GM23338 (cell line): ENCODE results near the gene GPX1. TPM values are rescaled to one million over a fixed set of nuclear protein-coding genes. Genes with fewer than 3 reads are reported as not detected.

Experiments
- ATAC-seq: fragments of 200-7000 bp; cut with Tn5 transposase; 3 replicates; pipeline ENCODE4 v1.9.1; 2020
- DNase-seq: peaks from one replicate; pipeline ENCODE4 v3.0.0-alpha.2; 2015; ENCODE audit warnings: low spot score
- H2AFZ ChIP-seq: fragments of 200-600 bp; sonication (generic); 2 replicates; pipeline ENCODE4 v1.8.0; 2016; ENCODE audit warnings: antibody characterized with exemption, mild to moderate bottlenecking, moderate library complexity
- H3F3A ChIP-seq: fragments of 200-600 bp; sonication (generic); replicated peaks from 2 replicates; pipeline ENCODE4 v1.8.0; 2017; ENCODE audit warnings: antibody characterized with exemption, mixed run types, low read depth
- H3K27ac ChIP-seq: fragments of 200-600 bp; sonication (generic); 2 replicates; pipeline ENCODE4 v1.6.1; 2016; ENCODE audit warnings: low read depth
- H3K27me3 ChIP-seq: fragments of 200-600 bp; sonication (generic); 2 replicates; pipeline ENCODE4 v1.8.0; 2016; ENCODE audit warnings: mild to moderate bottlenecking, mixed run types, moderate library complexity; ENCODE audit not compliant: insufficient read depth
- H3K36me3 ChIP-seq: fragments of 200-600 bp; sonication (generic); 2 replicates; pipeline ENCODE4 v1.8.0; 2016; ENCODE audit warnings: mild to moderate bottlenecking; ENCODE audit not compliant: insufficient read depth
- H3K4me1 ChIP-seq: fragments of 200-600 bp; sonication (generic); 2 replicates; pipeline ENCODE4 v1.8.0; 2016; ENCODE audit warnings: mild to moderate bottlenecking, moderate library complexity; ENCODE audit not compliant: insufficient read depth
- H3K4me2 ChIP-seq: fragments of 200-600 bp; sonication (generic); 2 replicates; pipeline ENCODE4 v1.7.1; 2017; ENCODE audit warnings: mixed run types
- H3K4me3 ChIP-seq: fragments of 200-600 bp; sonication (generic); 2 replicates; pipeline ENCODE4 v1.6.1; 2016; ENCODE audit warnings: mixed run types
- H3K79me2 ChIP-seq: fragments of 200-600 bp; sonication (generic); replicated peaks from 2 replicates; pipeline ENCODE4 v1.8.0; 2017; ENCODE audit warnings: mild to moderate bottlenecking; ENCODE audit not compliant: insufficient read depth
- H3K9me2 ChIP-seq: fragments of 200-600 bp; sonication (generic); 2 replicates; pipeline ENCODE4 v1.8.0; 2017; ENCODE audit not compliant: insufficient read depth
- H4K20me1 ChIP-seq: fragments of 200-600 bp; sonication (generic); replicated peaks from 2 replicates; pipeline ENCODE4 v1.8.0; 2017; ENCODE audit warnings: mild to moderate bottlenecking; ENCODE audit not compliant: insufficient read depth
- H3K27ac Mint-ChIP-seq: 2 replicates; pipeline ENCODE4 v1.8.0; 2020; ENCODE audit warnings: inconsistent platforms, mild to moderate bottlenecking, moderate library complexity, mixed read lengths
- H3K27me3 Mint-ChIP-seq: 3 replicates; pipeline ENCODE4 v1.8.0; 2022; ENCODE audit warnings: low read depth, mild to moderate bottlenecking, moderate library complexity, mixed read lengths, inconsistent platforms; ENCODE audit not compliant: insufficient read depth, poor library complexity
- H3K36me3 Mint-ChIP-seq: 3 replicates; pipeline ENCODE4 v1.8.0; 2021; ENCODE audit warnings: low read depth, mild to moderate bottlenecking, inconsistent platforms, moderate library complexity, mixed read lengths
- H3K4me1 Mint-ChIP-seq: 3 replicates; pipeline ENCODE4 v1.8.0; 2020; ENCODE audit warnings: mild to moderate bottlenecking, inconsistent platforms, mixed read lengths
- H3K4me3 Mint-ChIP-seq: 3 replicates; pipeline ENCODE4 v1.8.0; 2021; ENCODE audit warnings: moderate library complexity, mild to moderate bottlenecking, inconsistent platforms, mixed read lengths
- H3K9me3 Mint-ChIP-seq: 3 replicates; pipeline ENCODE4 v1.8.0; 2020; ENCODE audit warnings: moderate library complexity, mild to moderate bottlenecking, inconsistent platforms, mixed read lengths
- CREB1 ChIP-seq: fragments of 250-450 bp; sonication (Bioruptor Pico); IDR thresholded peaks from 2 replicates; pipeline ENCODE4 v1.5.0; 2020; ENCODE audit warnings: low read depth, mild to moderate bottlenecking, moderate library complexity
- EZH2 ChIP-seq: fragments of 200-600 bp; sonication (generic); IDR thresholded peaks from one replicate; pipeline ENCODE4 v1.8.0; 2017; ENCODE audit warnings: antibody characterized with exemption, mild to moderate bottlenecking, low read depth; ENCODE audit not compliant: unreplicated experiment
- EZH2phosphoT487 ChIP-seq: fragments of 200-600 bp; sonication (generic); IDR thresholded peaks from one replicate; pipeline ENCODE4 v1.8.1; 2018; ENCODE audit warnings: antibody characterized with exemption; ENCODE audit not compliant: unreplicated experiment
- JUNB ChIP-seq: IDR thresholded peaks from one replicate; pipeline ENCODE4 v1.6.1; 2016; ENCODE audit warnings: antibody characterized with exemption; ENCODE audit not compliant: unreplicated experiment
- NANOG ChIP-seq: IDR thresholded peaks from 2 replicates; pipeline ENCODE4 v1.6.1; 2016; ENCODE audit warnings: antibody characterized with exemption, borderline replicate concordance
- POLR2AphosphoS5 ChIP-seq: IDR thresholded peaks from 2 replicates; pipeline ENCODE4 v1.6.1; 2016; ENCODE audit warnings: antibody characterized with exemption, low read depth
- STAT1 ChIP-seq: IDR thresholded peaks from one replicate; pipeline ENCODE4 v1.6.1; 2016; ENCODE audit warnings: antibody characterized with exemption; ENCODE audit not compliant: unreplicated experiment
- ZNF114 ChIP-seq: fragments of 250-450 bp; sonication (Bioruptor Pico); IDR thresholded peaks from 2 replicates; pipeline ENCODE4 v1.5.0; 2020; ENCODE audit warnings: mild to moderate bottlenecking, moderate library complexity
- ZNF331 ChIP-seq: fragments of 250-450 bp; sonication (Bioruptor Pico); IDR thresholded peaks from 2 replicates; pipeline ENCODE4 v1.5.0; 2020; ENCODE audit warnings: low read depth, mild to moderate bottlenecking, moderate library complexity
- polyA plus RNA-seq: library from polyadenylated mRNA; unstranded; fragments of >200 nt; fragmentation: Nextera tagmentation; extraction: Ambion mirVana; gene quantifications from 2 replicates; pipeline ENCODE4 v1.2.1, GENCODE V29; 2016
- total RNA-seq: library from RNA; depleted of rRNA; stranded (reverse); fragments of >200 nt; shearing (Covaris generic); gene quantifications from 2 replicates; pipeline ENCODE4 v1.2.3, GENCODE V29; 2014
- TF ChIP-seq, protein P1 (sequence below): fragments of 250-450 bp; sonication (Bioruptor Pico); IDR thresholded peaks from 2 replicates; pipeline ENCODE4 v1.5.0; 2020; ENCODE audit warnings: mild to moderate bottlenecking, moderate library complexity
- TF ChIP-seq, protein P2 (sequence below): IDR thresholded peaks from 2 replicates; pipeline ENCODE4 v1.6.1; 2016; ENCODE audit warnings: antibody characterized with exemption
- TF ChIP-seq, protein P3 (sequence below), 2 experiments: fragments of 200-600 bp in 1 of 2; sonication (generic) in 1 of 2; conservative IDR thresholded peaks; 2 replicates each; pipeline versions ENCODE4 v1.5.1 to v1.6.1; 2016 to 2017; ENCODE audit warnings: antibody characterized with exemption in 2 of 2, low read depth in 2 of 2, mild to moderate bottlenecking in 2 of 2, moderate library complexity in 1 of 2
- TF ChIP-seq, protein P4 (sequence below): IDR thresholded peaks from one replicate; pipeline ENCODE4 v1.6.1; 2018; ENCODE audit warnings: antibody characterized with exemption; ENCODE audit not compliant: unreplicated experiment

GPX1 gene
- total and polyA plus RNA-seq, 2 experiments from 2014 or later, result 247 to 394 TPM

DNA sequence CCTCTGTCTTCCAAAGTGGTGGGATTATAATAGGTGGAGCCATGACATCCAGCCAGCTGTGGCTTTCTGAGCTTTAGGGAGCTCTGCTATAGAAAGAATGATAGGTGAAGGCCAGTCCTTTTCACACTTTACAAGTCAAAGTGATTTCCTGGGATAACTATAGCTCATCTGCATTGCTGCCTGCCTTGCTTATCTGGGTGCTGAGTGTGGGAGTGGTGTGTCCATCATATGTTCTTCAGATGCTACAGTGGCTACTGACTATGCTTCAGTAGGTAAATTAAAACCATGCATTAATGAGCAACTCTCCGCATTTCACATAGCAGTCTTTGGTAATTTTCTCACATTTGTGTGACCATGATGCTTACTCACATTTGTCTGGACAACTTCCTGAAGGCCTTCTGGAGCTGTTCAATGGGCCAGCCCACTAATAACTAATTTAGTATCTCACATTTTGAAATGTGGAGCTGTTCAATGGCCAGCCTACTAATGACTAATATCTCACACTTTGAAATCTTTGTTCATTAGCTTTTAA lies 30.2 kb upstream of the GPX1 start:
- DNase-seq (no peak), ATAC-seq (no peak)
- Mint-ChIP-seq H3K36me3 (peaks cover 3% of the 10 kb centered on the region; the same call in 2 of the 3 replicates), H3K4me3 (no peak overlapping the region), H3K4me1 (no peaks in the 10 kb centered on the region), H3K9me3 (no peaks in the 10 kb centered on the region), H3K27ac (no peak overlapping the region), H3K27me3 (no peaks in the 10 kb centered on the region)
- peaks cover 4% of the 10 kb centered on the region; the same call in 1 of the 2 replicates for H3F3A ChIP-seq
- H3K4me1 ChIP-seq, result no peaks in the 10 kb centered on the region
- H4K20me1 ChIP-seq, result peaks cover 68% of the 10 kb centered on the region
- TF ChIP-seq ZNF114 (CRISPR knock-in tag) (no peak), EZH2phosphoT487 (no peak), ZNF331 (CRISPR knock-in tag) (no peak), CREB1 (CRISPR knock-in tag) (no peak), STAT1 (no peak), EZH2 (no peak), JUNB (no peak), NANOG (no peak), POLR2AphosphoS5 (no peak)
- TF ChIP-seq, protein P1, sequence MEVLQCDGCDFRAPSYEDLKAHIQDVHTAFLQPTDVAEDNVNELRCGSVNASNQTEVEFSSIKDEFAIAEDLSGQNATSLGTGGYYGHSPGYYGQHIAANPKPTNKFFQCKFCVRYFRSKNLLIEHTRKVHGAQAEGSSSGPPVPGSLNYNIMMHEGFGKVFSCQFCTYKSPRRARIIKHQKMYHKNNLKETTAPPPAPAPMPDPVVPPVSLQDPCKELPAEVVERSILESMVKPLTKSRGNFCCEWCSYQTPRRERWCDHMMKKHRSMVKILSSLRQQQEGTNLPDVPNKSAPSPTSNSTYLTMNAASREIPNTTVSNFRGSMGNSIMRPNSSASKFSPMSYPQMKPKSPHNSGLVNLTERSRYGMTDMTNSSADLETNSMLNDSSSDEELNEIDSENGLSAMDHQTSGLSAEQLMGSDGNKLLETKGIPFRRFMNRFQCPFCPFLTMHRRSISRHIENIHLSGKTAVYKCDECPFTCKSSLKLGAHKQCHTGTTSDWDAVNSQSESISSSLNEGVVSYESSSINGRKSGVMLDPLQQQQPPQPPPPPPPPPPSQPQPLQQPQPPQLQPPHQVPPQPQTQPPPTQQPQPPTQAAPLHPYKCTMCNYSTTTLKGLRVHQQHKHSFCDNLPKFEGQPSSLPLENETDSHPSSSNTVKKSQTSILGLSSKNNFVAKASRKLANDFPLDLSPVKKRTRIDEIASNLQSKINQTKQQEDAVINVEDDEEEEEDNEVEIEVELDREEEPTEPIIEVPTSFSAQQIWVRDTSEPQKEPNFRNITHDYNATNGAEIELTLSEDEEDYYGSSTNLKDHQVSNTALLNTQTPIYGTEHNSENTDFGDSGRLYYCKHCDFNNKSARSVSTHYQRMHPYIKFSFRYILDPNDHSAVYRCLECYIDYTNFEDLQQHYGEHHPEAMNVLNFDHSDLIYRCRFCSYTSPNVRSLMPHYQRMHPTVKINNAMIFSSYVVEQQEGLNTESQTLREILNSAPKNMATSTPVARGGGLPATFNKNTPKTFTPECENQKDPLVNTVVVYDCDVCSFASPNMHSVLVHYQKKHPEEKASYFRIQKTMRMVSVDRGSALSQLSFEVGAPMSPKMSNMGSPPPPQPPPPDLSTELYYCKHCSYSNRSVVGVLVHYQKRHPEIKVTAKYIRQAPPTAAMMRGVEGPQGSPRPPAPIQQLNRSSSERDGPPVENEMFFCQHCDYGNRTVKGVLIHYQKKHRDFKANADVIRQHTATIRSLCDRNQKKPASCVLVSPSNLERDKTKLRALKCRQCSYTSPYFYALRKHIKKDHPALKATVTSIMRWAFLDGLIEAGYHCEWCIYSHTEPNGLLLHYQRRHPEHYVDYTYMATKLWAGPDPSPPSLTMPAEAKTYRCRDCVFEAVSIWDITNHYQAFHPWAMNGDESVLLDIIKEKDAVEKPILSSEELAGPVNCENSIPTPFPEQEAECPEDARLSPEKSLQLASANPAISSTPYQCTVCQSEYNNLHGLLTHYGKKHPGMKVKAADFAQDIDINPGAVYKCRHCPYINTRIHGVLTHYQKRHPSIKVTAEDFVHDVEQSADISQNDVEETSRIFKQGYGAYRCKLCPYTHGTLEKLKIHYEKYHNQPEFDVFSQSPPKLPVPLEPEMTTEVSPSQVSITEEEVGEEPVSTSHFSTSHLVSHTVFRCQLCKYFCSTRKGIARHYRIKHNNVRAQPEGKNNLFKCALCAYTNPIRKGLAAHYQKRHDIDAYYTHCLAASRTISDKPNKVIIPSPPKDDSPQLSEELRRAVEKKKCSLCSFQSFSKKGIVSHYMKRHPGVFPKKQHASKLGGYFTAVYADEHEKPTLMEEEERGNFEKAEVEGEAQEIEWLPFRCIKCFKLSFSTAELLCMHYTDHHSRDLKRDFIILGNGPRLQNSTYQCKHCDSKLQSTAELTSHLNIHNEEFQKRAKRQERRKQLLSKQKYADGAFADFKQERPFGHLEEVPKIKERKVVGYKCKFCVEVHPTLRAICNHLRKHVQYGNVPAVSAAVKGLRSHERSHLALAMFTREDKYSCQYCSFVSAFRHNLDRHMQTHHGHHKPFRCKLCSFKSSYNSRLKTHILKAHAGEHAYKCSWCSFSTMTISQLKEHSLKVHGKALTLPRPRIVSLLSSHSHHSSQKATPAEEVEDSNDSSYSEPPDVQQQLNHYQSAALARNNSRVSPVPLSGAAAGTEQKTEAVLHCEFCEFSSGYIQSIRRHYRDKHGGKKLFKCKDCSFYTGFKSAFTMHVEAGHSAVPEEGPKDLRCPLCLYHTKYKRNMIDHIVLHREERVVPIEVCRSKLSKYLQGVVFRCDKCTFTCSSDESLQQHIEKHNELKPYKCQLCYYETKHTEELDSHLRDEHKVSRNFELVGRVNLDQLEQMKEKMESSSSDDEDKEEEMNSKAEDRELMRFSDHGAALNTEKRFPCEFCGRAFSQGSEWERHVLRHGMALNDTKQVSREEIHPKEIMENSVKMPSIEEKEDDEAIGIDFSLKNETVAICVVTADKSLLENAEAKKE (CRISPR knock-in tag), result no peak
- TF ChIP-seq, protein P2, sequence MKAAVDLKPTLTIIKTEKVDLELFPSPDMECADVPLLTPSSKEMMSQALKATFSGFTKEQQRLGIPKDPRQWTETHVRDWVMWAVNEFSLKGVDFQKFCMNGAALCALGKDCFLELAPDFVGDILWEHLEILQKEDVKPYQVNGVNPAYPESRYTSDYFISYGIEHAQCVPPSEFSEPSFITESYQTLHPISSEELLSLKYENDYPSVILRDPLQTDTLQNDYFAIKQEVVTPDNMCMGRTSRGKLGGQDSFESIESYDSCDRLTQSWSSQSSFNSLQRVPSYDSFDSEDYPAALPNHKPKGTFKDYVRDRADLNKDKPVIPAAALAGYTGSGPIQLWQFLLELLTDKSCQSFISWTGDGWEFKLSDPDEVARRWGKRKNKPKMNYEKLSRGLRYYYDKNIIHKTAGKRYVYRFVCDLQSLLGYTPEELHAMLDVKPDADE, result no peak
- TF ChIP-seq, protein P3, sequence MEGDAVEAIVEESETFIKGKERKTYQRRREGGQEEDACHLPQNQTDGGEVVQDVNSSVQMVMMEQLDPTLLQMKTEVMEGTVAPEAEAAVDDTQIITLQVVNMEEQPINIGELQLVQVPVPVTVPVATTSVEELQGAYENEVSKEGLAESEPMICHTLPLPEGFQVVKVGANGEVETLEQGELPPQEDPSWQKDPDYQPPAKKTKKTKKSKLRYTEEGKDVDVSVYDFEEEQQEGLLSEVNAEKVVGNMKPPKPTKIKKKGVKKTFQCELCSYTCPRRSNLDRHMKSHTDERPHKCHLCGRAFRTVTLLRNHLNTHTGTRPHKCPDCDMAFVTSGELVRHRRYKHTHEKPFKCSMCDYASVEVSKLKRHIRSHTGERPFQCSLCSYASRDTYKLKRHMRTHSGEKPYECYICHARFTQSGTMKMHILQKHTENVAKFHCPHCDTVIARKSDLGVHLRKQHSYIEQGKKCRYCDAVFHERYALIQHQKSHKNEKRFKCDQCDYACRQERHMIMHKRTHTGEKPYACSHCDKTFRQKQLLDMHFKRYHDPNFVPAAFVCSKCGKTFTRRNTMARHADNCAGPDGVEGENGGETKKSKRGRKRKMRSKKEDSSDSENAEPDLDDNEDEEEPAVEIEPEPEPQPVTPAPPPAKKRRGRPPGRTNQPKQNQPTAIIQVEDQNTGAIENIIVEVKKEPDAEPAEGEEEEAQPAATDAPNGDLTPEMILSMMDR (conservative IDR thresholded peaks at IDR 0.05; ENCODE audit: low read depth in 2 of 2), result no peak
- TF ChIP-seq, protein P4, sequence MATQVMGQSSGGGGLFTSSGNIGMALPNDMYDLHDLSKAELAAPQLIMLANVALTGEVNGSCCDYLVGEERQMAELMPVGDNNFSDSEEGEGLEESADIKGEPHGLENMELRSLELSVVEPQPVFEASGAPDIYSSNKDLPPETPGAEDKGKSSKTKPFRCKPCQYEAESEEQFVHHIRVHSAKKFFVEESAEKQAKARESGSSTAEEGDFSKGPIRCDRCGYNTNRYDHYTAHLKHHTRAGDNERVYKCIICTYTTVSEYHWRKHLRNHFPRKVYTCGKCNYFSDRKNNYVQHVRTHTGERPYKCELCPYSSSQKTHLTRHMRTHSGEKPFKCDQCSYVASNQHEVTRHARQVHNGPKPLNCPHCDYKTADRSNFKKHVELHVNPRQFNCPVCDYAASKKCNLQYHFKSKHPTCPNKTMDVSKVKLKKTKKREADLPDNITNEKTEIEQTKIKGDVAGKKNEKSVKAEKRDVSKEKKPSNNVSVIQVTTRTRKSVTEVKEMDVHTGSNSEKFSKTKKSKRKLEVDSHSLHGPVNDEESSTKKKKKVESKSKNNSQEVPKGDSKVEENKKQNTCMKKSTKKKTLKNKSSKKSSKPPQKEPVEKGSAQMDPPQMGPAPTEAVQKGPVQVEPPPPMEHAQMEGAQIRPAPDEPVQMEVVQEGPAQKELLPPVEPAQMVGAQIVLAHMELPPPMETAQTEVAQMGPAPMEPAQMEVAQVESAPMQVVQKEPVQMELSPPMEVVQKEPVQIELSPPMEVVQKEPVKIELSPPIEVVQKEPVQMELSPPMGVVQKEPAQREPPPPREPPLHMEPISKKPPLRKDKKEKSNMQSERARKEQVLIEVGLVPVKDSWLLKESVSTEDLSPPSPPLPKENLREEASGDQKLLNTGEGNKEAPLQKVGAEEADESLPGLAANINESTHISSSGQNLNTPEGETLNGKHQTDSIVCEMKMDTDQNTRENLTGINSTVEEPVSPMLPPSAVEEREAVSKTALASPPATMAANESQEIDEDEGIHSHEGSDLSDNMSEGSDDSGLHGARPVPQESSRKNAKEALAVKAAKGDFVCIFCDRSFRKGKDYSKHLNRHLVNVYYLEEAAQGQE, result no peak
- no peak overlapping the region for H3K27ac ChIP-seq
- no peak overlapping the region for H3K4me2 ChIP-seq
- H3K36me3 ChIP-seq, result no peaks in the 10 kb centered on the region
- H3K27me3 ChIP-seq, result no peaks in the 10 kb centered on the region
- H3K79me2 ChIP-seq, result peaks cover 100% of the 10 kb centered on the region
- H3K4me3 ChIP-seq, result no peak overlapping the region
- H2AFZ ChIP-seq, result no peak overlapping the region
- no peaks in the 10 kb centered on the region for H3K9me2 ChIP-seq
